ENCODE data around the gene PDE4B. TPM values are rescaled to one million over a fixed set of nuclear protein-coding genes. Genes with fewer than 3 reads are reported as not detected.

PDE4B gene
- total and polyA plus RNA-seq, 2 of the 13 experiments (the other 11 are each of a cell fraction or from before 2014, with no cell fraction given), result not detected

DNA sequence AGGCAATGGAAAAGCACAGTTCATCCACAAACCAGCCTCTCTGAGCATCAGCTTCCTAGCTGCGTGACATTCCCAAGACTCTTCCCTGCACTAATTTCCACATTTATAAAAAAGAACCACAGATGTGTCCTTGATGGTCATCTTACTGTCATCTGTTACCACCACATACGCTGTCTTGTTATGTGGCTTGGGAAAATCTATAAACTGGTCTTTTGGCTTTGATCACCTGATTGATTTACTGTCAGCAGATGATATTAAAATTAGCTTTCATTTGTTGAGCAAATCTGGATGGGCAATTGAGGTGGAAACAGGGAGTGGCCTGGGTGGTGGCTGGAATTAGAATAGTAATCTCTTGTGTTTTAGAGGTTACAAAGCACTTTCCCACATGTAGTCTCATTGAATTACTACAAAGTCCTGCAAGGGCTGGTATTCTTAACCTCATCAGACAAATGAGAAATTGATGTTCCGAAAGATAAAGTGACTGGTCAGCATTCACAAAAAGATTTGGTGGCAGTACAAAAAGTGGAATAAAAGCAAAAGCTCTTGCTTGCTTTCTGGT is 509.6 kb downstream of the PDE4B start:
- no TSS peak for BruUV-seq (replicated peaks)
- no peaks in the 10 kb centered on the region for H3K36me3 ChIP-seq (replicated peaks in 1 of 2; ENCODE audit: control insufficient read depth in 1 of 2, insufficient read depth in 2 of 2, low read length in 2 of 2)
- no peak for ATAC-seq
- TF ChIP-seq MAFK (conservative IDR thresholded peaks at IDR 0.05 in 1 of 2, IDR thresholded peaks at IDR 0.05 in 1 of 2; ENCODE audit: low read length in 2 of 2), result peak in 1 of 2 experiments; percentile 10; a peak in 1 of 4 replicates
- no peak for TF ChIP-seq ZNF83 (CRISPR knock-in tag; IDR thresholded peaks at IDR 0.05; ENCODE audit: borderline replicate concordance)
- H3K9me3 ChIP-seq (ENCODE audit: low read length), result no peaks in the 10 kb centered on the region
- intact Hi-C loops (cut with micrococcal nuclease; ENCODE audit: unreplicated experiment), result no loop called here
- no peak for DNase-seq (ENCODE audit: low spot score)
- ChIA-PET CTCF (ENCODE audit: low intra/inter-chr PET ratio, low total read pairs) (no interaction called here), POLR2A (no interaction called here)
- 0 out of 2 replicates have a peak, but pooled peaks cover 7% of the 10 kb centered on the region for H3K4me1 ChIP-seq (ENCODE audit: insufficient read depth, low read length)
- H4K20me1 ChIP-seq (ENCODE audit: insufficient read depth, low read length), result no peaks in the 10 kb centered on the region
- H3K9ac ChIP-seq (ENCODE audit: insufficient read depth, low read depth, low read length), result no peak overlapping the region
- H3K4me3 ChIP-seq (replicated peaks in 1 of 3; ENCODE audit: insufficient read depth in 1 of 3, low read depth in 2 of 3, low read length in 3 of 3), result no peak overlapping the region
- H3K79me2 ChIP-seq (ENCODE audit: insufficient read depth, low read length), result no peaks in the 10 kb centered on the region
- H3K27me3 ChIP-seq (ENCODE audit: control insufficient read depth in 1 of 2, insufficient read depth in 2 of 2, low read length in 2 of 2), result no peaks in the 10 kb centered on the region
- no peak overlapping the region for H3K27ac ChIP-seq (ENCODE audit: extremely low read length, insufficient read depth, low read length)
- in situ Hi-C loops (cut with HindIII; ENCODE audit: extremely low pct_ligation_motif_present, low pct_unique_long_range_greater_than_20kb), result no loop called here
- FAIRE-seq, result no peak
- 32% methylated on average over 3 of the region's 3 CpGs for WGBS (ENCODE audit: low lambda C conversion rate)
- no peak overlapping the region for H3K4me2 ChIP-seq (ENCODE audit: low read depth, low read length)
- H2AFZ ChIP-seq (ENCODE audit: low read length), result no peak overlapping the region

GRCh38 chr1:66302815-66303214 is 510.1 kb downstream of the PDE4B start:
- ATAC-seq (no peak), DNase-seq (ENCODE audit: low spot score) (no peak), FAIRE-seq (no peak)
- in situ Hi-C loops (cut with HindIII; ENCODE audit: extremely low pct_ligation_motif_present, low pct_unique_long_range_greater_than_20kb), result no loop called here
- Histone ChIP-seq H3K36me3 (replicated peaks in 1 of 2; ENCODE audit: control insufficient read depth in 1 of 2, insufficient read depth in 2 of 2, low read length in 2 of 2) (no peaks in the 10 kb centered on the region), H3K9ac (ENCODE audit: insufficient read depth, low read depth, low read length) (no peak overlapping the region), H4K20me1 (ENCODE audit: insufficient read depth, low read length) (no peaks in the 10 kb centered on the region), H3K79me2 (ENCODE audit: insufficient read depth, low read length) (no peaks in the 10 kb centered on the region), H3K27me3 (ENCODE audit: control insufficient read depth in 1 of 2, insufficient read depth in 2 of 2, low read length in 2 of 2) (no peaks in the 10 kb centered on the region), H3K27ac (ENCODE audit: extremely low read length, insufficient read depth, low read length) (no peak overlapping the region), H3K4me2 (ENCODE audit: low read depth, low read length) (no peak overlapping the region), H3K4me1 (ENCODE audit: insufficient read depth, low read length) (0 out of 2 replicates have a peak, but pooled peaks cover 7% of the 10 kb centered on the region), H3K4me3 (replicated peaks in 1 of 3; ENCODE audit: insufficient read depth in 1 of 3, low read depth in 2 of 3, low read length in 3 of 3) (no peak overlapping the region), H2AFZ (ENCODE audit: low read length) (no peak overlapping the region), H3K9me3 (ENCODE audit: low read length) (no peaks in the 10 kb centered on the region)
- 0% methylated on average over 1 of the region's 1 CpG for WGBS (ENCODE audit: low lambda C conversion rate)
- CTCF ChIA-PET (ENCODE audit: low intra/inter-chr PET ratio, low total read pairs), result no interaction called here
- POLR2A ChIA-PET, result no interaction called here
- BruUV-seq (replicated peaks), result no TSS peak
- intact Hi-C loops (cut with micrococcal nuclease; ENCODE audit: unreplicated experiment), result no loop called here
- no peak for TF ChIP-seq ZNF446 (CRISPR knock-in tag; IDR thresholded peaks at IDR 0.05)
- TF ChIP-seq REST (IDR thresholded peaks at IDR 0.05; ENCODE audit: borderline replicate concordance in 1 of 2, low read depth in 1 of 2, low read length in 2 of 2), result no peak
- TF ChIP-seq, protein P1, sequence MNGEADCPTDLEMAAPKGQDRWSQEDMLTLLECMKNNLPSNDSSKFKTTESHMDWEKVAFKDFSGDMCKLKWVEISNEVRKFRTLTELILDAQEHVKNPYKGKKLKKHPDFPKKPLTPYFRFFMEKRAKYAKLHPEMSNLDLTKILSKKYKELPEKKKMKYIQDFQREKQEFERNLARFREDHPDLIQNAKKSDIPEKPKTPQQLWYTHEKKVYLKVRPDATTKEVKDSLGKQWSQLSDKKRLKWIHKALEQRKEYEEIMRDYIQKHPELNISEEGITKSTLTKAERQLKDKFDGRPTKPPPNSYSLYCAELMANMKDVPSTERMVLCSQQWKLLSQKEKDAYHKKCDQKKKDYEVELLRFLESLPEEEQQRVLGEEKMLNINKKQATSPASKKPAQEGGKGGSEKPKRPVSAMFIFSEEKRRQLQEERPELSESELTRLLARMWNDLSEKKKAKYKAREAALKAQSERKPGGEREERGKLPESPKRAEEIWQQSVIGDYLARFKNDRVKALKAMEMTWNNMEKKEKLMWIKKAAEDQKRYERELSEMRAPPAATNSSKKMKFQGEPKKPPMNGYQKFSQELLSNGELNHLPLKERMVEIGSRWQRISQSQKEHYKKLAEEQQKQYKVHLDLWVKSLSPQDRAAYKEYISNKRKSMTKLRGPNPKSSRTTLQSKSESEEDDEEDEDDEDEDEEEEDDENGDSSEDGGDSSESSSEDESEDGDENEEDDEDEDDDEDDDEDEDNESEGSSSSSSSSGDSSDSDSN (CRISPR knock-in tag; IDR thresholded peaks at IDR 0.05), result no peak
- no peak for TF ChIP-seq MYNN (CRISPR knock-in tag; IDR thresholded peaks at IDR 0.05; ENCODE audit: low read depth)
- TF ChIP-seq TBP (CRISPR knock-in tag; IDR thresholded peaks at IDR 0.05), result no peak
- no peak for TF ChIP-seq CCDC6 (CRISPR knock-in tag; IDR thresholded peaks at IDR 0.05)
- TF ChIP-seq MED13 (CRISPR knock-in tag; IDR thresholded peaks at IDR 0.05), result no peak
- TF ChIP-seq TOE1 (CRISPR knock-in tag; IDR thresholded peaks at IDR 0.05), result no peak
- no peak for TF ChIP-seq ZFP1 (CRISPR knock-in tag; IDR thresholded peaks at IDR 0.05)
- no peak for TF ChIP-seq LBX2 (CRISPR knock-in tag; IDR thresholded peaks at IDR 0.05; ENCODE audit: borderline replicate concordance)

Measured in HepG2 (cell line).